ENCODE data around the gene BAG1.

BAG1 gene

GRCh38 chr9:33273972-33274328 is 9.4 kb upstream of the BAG1 start:
- no peak for DNase-seq (ENCODE audit: low spot score)

DNA sequence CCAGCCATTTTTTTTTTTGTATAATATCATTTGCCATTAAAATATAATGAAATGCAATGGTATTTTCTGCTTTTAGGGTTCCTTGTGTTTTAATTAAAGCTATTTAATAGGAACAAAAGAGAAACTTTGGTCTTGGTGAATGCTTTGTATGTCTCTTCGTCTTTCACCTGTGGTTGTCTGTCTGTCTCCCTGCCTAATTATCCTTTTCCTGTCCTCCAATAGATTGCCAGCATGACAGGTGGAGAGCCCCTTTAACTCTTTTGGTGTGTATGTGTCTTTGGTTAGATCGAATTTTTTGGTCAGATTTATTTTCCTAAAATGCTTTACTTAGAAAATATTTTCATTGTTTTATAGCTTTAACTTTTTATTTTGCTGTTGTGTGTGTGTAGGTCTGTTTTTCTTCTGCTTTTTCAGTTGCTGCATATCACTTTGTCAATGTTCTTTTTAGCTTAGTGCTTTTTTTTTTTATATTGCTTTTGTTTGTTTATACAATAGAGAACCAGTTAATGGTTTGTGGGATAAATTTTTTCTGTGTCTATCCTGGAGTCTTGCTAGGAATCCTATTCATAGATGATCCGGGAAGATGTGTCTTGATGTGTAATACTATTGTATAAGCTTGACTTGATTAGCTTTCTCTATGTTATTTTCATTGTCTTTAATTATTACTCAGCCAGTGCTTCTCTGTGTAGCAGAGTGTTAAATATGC is 8.9 kb upstream of the BAG1 start:
- DNase-seq (ENCODE audit: low spot score), result no peak

DNA sequence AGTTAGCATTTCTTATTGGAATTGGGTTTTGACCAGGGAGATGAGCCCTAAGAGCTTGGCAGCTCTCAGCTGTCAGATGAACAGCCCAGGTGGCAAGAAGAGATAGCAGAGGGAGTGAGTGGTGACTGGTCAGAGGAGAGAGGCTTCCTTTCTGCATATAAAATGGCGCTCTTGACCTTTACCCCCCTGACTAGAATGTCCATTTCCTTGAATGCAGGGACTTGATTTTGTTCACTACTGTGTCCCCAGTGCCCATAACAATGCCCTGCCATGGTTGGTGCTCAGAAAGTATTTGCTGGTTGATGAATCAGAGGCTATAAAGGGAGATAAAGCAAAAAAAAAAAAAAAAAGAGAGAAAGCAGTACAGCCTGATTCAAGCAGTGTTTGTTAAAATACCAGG is 7.6 kb upstream of the BAG1 start:
- no peak for DNase-seq (ENCODE audit: low spot score)

- no peak for DNase-seq (ENCODE audit: low spot score)
These were observed 5.6 kb upstream of the BAG1 start for GRCh38 chr9:33270146-33270545.

DNA sequence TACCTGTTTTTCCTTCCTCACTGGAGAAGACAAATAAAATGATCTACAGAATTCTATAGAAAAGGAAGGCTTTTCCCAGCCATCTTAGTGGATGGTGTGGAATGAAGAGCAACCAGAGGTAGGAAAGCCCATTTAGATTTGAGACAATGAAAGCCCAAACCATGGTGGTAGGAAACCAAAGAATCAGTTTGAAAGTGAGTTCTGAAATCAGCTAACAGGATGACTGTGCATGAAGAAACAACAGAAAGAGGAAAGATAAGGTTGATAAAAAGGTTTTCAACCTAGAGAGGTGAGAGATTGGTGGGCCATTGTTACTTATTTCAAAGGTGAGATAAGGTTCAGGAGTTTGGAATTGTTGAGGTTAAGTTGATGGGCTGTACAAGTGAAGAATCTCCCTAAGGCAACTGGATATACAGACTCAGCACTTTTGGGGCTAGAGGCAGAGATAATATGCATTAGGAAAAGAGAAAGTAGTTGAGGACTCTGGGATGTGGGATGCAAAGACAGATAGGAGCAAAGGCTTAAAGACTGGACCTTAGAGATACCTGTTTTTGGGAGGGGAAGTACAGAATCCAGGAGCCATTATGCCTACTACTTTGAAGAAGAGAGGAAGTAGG is 2.8 kb upstream of the BAG1 start:
- no peak for DNase-seq (ENCODE audit: low spot score)

GRCh38 chr9:33265211-33265865 is 830 bp upstream of the BAG1 start:
- no peak for DNase-seq (ENCODE audit: low spot score)

DNA sequence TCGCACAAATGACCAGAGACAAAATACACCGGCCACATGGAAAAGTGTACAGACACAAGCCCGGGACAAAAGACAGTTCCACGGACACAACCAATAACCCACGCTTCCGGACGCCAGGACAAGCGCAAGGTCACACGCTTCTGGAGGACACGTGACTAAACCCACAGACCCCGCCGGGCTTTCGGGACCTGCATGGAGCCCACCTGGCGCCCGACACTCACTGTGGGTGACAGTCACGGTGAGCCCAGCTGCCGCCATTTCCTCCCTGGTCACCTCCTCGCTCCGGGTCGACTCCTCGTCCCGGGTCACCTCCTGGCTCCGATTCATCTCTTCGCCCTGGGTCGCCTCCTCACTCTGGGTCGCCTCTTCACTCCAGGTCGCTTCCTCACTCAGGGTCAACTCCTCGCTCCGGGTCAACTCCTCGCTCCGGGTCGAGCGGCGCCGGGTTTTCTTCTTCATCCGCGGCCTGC is 470 bp downstream of the BAG1 start:
- DNase-seq (ENCODE audit: low spot score), result peak; percentile 75

DNA sequence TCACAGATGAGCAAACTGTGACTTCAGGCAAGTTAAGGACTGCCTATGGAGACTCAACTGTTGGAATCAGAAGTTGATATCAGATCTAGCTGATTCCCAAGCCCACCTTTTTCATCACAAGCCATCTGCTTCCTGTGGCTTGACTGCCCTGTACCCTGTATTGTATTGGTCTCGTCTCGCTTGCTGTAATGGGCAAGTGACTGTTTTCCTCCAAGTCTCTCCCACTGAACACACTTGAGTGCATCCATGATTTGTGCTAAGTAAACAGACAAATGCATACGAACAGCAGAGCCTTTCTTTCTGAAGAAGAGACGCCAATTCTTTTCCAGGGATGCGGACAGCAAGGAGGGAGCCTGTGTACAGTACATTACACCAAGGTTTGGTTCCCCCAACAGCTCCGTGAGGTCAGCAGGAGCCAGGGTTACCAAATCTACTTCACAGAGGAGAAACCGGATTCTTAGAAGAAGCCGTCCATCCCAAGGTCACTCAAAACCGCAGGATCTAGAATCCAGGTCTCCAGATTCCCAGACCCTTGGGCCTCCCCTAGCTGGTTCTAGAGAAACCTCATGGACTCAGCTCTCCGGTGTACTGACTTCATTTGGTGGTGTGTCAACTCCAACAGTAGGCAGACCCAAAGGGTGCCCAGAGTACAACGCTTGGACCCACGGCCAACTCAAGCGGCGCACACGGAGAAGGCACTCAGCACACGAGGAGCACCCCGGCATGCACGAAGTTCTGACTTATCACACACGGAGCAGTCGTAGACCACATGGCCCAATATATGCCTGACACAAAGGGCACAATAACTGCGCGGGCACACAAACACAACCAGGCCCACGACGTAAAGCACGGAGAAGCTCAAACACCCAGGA is 1.1 kb downstream of the BAG1 start:
- DNase-seq (ENCODE audit: low spot score), result no peak

GRCh38 chr9:33260372-33260771 is 4.1 kb downstream of the BAG1 start:
- no peak for DNase-seq (ENCODE audit: low spot score)

- DNase-seq (ENCODE audit: low spot score), result no peak
These were observed 7.2 kb downstream of the BAG1 start for GRCh38 chr9:33257276-33257675.

GRCh38 chr9:33256236-33256635 is 8.3 kb downstream of the BAG1 start:
- DNase-seq (ENCODE audit: low spot score), result no peak

- DNase-seq (ENCODE audit: low spot score), result no peak
These were observed 9.0 kb downstream of the BAG1 start for GRCh38 chr9:33255471-33255870.

DNA sequence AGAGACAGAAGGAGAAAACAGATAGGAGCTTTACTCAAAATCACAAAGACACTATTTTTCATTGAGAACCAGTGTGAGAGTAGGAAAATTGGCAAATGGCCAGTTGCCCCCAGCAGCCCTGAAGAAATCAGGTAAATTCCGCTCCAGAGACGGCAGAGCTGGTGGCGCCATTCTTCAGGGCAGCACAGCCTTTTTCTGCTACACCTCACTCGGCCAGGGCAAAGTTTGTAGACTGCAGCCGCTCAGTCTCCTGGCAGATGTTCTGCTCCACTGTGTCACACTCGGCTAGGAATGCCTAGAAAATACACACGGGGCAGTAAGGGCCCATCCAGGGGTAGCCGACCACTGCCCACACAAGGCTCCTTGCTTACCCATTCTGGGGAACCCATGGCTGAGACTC is 9.5 kb downstream of the BAG1 start:
- no peak for DNase-seq (ENCODE audit: low spot score)

GRCh38 chr9:33254211-33254610 is 10.3 kb downstream of the BAG1 start:
- DNase-seq (ENCODE audit: low spot score), result peak; percentile 31

DNA sequence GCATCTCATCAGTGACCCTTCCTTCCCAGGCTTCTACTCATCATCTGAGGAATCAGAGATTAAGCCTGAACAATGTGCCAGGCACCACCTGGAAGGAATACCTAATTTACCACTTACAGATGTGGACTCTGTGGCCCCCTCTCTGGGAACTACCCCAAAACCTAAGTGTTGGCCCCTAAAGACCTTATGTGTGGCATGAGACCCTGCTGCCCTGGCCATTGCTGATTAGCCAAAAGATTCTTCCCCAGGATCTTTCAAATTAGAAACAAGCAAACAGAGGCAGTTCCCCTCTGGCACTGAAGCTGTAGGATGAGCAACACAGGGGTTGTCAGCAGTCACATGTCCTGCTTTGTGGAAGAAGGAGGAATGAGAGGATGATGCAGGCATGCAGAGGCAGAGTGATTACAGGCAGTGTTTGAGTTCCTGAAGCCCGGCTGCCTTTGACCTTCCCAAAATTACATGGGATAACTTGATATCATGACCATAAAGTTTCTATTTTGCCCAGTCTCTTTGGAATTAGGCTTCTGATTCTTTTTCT is 14.0 kb downstream of the BAG1 start:
- peak; percentile 9 for DNase-seq (ENCODE audit: low spot score)

DNA sequence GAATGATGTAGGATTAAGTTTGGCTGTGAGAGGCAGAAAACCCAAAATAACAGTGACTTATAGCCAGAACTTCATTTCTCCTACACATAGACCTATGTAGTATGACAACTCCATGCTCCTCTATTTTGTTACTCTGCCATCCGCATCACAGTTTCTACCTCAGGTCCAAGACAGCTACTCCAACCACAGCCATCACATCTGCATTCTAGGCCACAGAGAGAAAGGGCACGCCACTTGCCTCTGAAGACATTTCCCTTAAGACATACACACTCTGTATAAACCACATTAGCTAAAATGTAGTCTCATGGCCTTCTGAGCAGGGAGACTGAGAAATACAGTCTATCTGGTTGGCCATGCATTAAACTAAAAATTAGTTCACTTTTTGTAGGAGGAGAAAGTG is 14.5 kb downstream of the BAG1 start:
- DNase-seq (ENCODE audit: low spot score), result peak; percentile 37

DNA sequence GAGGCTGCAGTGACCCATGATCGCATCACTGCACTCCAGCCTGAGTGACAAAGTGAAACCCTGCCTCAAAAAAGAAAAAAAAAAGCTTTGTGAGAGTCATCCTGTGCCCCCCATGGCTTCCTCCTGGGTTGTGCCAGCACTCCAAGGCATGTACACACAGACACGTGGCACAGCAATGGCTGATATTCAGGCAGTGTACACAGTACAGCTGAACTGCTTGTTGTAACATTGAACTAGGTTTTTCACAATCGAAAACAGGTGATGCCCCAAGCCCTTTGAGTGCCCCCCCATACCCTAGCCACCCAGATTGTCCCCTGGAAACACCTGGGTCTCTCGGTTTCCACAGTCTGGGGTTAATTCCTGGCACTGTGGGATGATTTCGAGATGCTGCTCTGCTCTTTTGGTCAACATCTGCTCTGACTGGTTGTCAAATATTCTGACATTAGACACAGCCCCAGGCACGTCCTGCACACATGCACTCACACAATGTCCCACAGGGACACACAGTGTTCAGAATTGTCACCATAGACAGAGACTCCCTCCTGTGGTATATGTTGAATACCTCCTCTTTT is 15.3 kb downstream of the BAG1 start:
- peak; percentile 4 for DNase-seq (ENCODE audit: low spot score)

- DNase-seq (ENCODE audit: low spot score), result peak; percentile 33
These were observed 15.9 kb downstream of the BAG1 start for GRCh38 chr9:33248606-33249005.

- peak; percentile 52 for DNase-seq (ENCODE audit: low spot score)
These were observed 18.1 kb downstream of the BAG1 start for GRCh38 chr9:33246269-33246860.

- DNase-seq (ENCODE audit: low spot score), result no peak
These were observed 19.2 kb downstream of the BAG1 start for GRCh38 chr9:33245341-33245740.

DNA sequence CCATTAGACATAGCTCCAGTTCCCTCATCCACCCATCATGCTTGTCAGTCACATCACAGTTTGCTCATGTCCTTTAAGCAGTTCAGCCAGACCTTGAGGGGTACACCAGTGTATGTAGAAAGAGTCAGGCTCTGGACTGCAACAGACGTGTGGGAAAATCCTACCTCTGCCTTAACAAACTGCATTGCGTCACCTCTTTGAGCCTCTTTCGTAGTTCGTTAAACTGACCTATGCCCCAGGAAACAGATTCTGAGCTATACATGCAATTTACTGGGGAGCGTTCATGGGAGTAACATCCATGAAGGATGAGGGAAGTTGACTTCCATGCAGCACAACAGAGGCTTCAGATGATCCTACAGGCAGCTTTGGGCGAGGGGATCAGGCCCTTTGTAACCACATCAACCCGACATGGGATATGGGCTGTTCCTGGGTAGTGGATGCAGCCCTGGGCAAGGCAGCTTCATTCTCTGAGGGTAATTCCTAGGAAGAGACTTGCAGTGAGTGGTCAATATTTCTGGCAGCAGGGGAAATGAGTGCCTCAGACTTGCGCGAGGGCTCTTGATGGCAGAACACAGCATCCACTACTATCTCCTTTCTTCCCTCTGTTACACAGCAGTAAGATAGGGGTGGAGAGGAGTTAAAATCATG is 20.2 kb downstream of the BAG1 start:
- peak; percentile 11 for DNase-seq (ENCODE audit: low spot score)

All from left forelimb (tissue), 1 donor.